H1 (cell line): ENCODE data around the gene CTIF. TPM values are rescaled to one million over a fixed set of nuclear protein-coding genes. Genes with fewer than 3 reads are reported as not detected.

Experiments
- CTCF ChIA-PET: fragments of 300-600 bp; sonication (Branson Sonifier 250); formaldehyde crosslinking; loops from one replicate; lab custom pipeline; 2021; ENCODE audit not compliant: partially characterized antibody; lab: Charles Lee
- POLR2A ChIA-PET: fragments of 300-600 bp; sonication (Branson Sonifier 250); formaldehyde crosslinking; loops from one replicate; lab custom pipeline; 2021; ENCODE audit warnings: inconsistent platforms; ENCODE audit not compliant: partially characterized antibody; lab: Charles Lee
- DNase-seq, 2 experiments: peaks; one replicate each; pipeline versions ENCODE4 v3.0.0 to v3.0.0-alpha.2; 2010 to 2022; ENCODE audit warnings: low spot score in 2 of 2, low read depth in 1 of 2, mixed read lengths in 1 of 2
- FAIRE-seq: peaks from 2 replicates; lab custom pipeline; 2011; peaks lifted over from hg19 to GRCh38; lab: Jason Lieb, UNC
- H2AFZ ChIP-seq: 2 replicates; pipeline ENCODE4 v1.8.1; 2012; ENCODE audit warnings: low read length, inconsistent platforms
- H2AK5ac ChIP-seq: 2 replicates; pipeline ENCODE4 v1.6.1; 2013; ENCODE audit warnings: low read depth, low read length
- H2BK120ac ChIP-seq: replicated peaks from 2 replicates; pipeline ENCODE3; 2013; ENCODE audit warnings: low read depth, low read length, inconsistent platforms
- H2BK12ac ChIP-seq: 2 replicates; pipeline ENCODE4 v1.6.1; 2013; ENCODE audit warnings: low read depth, low read length
- H2BK15ac ChIP-seq: 2 replicates; pipeline ENCODE4 v1.6.1; 2013; ENCODE audit warnings: low read length
- H2BK20ac ChIP-seq: 2 replicates; pipeline ENCODE4 v1.6.1; 2013; ENCODE audit warnings: low read length
- H2BK5ac ChIP-seq: 2 replicates; pipeline ENCODE4 v1.6.1; 2013; ENCODE audit warnings: low read depth, low read length
- H3K14ac ChIP-seq: 2 replicates; pipeline ENCODE4 v1.6.1; 2013; ENCODE audit warnings: inconsistent platforms; ENCODE audit not compliant: insufficient read length
- H3K18ac ChIP-seq: 2 replicates; pipeline ENCODE4 v1.6.1; 2013; ENCODE audit warnings: low read length; ENCODE audit errors: extremely low read depth
- H3K23ac ChIP-seq: 2 replicates; pipeline ENCODE4 v1.6.1; 2013; ENCODE audit warnings: inconsistent platforms; ENCODE audit not compliant: insufficient read length
- H3K23me2 ChIP-seq: 2 replicates; pipeline ENCODE4 v1.6.1; 2013; ENCODE audit warnings: low read depth, low read length
- H3K27ac ChIP-seq: 2 replicates; pipeline ENCODE4 v1.6.1; 2011; ENCODE audit warnings: low read depth, low read length, inconsistent platforms
- H3K27me3 ChIP-seq, 4 experiments: replicated peaks in 1 of 4; 1 replicate in 1 of 4; 2 replicates in 3 of 4; pipeline versions ENCODE4 v1.6.1 to v1.8.1; 2011 to 2013; ENCODE audit warnings: low read length in 3 of 4, mild to moderate bottlenecking in 3 of 4, inconsistent platforms in 2 of 4, mixed read lengths in 2 of 4, moderate library complexity in 1 of 4; ENCODE audit not compliant: control insufficient read depth in 3 of 4, insufficient read depth in 3 of 4; ENCODE audit errors: extremely low read depth in 1 of 4
- H3K36me3 ChIP-seq, 4 experiments: 2 replicates each; pipeline versions ENCODE4 v1.6.1 to v1.8.1; 2011 to 2013; ENCODE audit warnings: mild to moderate bottlenecking in 4 of 4, low read length in 3 of 4, moderate library complexity in 2 of 4, control low read depth in 1 of 4, inconsistent platforms in 1 of 4; ENCODE audit not compliant: insufficient read depth in 4 of 4, control insufficient read depth in 2 of 4
- H3K4ac ChIP-seq: replicated peaks from 2 replicates; pipeline ENCODE3; 2013; ENCODE audit warnings: low read length, low read depth, mixed read lengths, inconsistent platforms; ENCODE audit not compliant: insufficient read length
- H3K4me1 ChIP-seq, 4 experiments: replicated peaks in 1 of 4; 1 replicate in 1 of 4; 2 replicates in 3 of 4; pipeline versions ENCODE4 v1.6.1 to v1.8.1; 2011 to 2013; ENCODE audit warnings: low read length in 3 of 4, inconsistent platforms in 2 of 4, mixed read lengths in 1 of 4; ENCODE audit not compliant: insufficient read depth in 4 of 4, control insufficient read depth in 3 of 4
- H3K4me2 ChIP-seq, 2 experiments: 2 replicates each; pipeline versions ENCODE4 v1.6.1 to v1.8.1; 2011 to 2013; ENCODE audit warnings: low read depth in 2 of 2, low read length in 2 of 2, control low read depth in 1 of 2, inconsistent platforms in 1 of 2, mild to moderate bottlenecking in 1 of 2; ENCODE audit not compliant: insufficient read depth in 1 of 2
- H3K4me3 ChIP-seq, 4 experiments: fragments of 200-600, 300-600 bp in 1 of 4; sonication (generic), shearing (Covaris generic), sonication (Bioruptor Twin) in 1 of 4; 2 replicates each; pipeline versions ENCODE4 v1.5.1 to v1.8.1; 2011 to 2016; ENCODE audit warnings: low read length in 4 of 4, low read depth in 3 of 4, control low read depth in 2 of 4, inconsistent platforms in 2 of 4, mild to moderate bottlenecking in 2 of 4, mixed read lengths in 1 of 4, moderate library complexity in 1 of 4; ENCODE audit not compliant: insufficient read depth in 2 of 4; ENCODE audit errors: extremely low read depth in 1 of 4
- H3K56ac ChIP-seq: replicated peaks from 2 replicates; pipeline ENCODE3; 2013; ENCODE audit warnings: low read depth, mild to moderate bottlenecking, mixed read lengths, low read length, inconsistent platforms; ENCODE audit not compliant: insufficient read length
- H3K79me1 ChIP-seq: 2 replicates; pipeline ENCODE4 v1.6.1; 2013; ENCODE audit warnings: low read depth, low read length, control low read depth
- H3K79me2 ChIP-seq, 2 experiments: 2 replicates each; pipeline versions ENCODE4 v1.6.1 to v1.8.1; 2012 to 2013; ENCODE audit warnings: low read length in 2 of 2, mild to moderate bottlenecking in 2 of 2, inconsistent platforms in 1 of 2; ENCODE audit not compliant: insufficient read depth in 2 of 2, control insufficient read depth in 1 of 2
- H3K9ac ChIP-seq, 4 experiments: replicated peaks in 1 of 4; 1 replicate in 1 of 4; 2 replicates in 3 of 4; pipeline versions ENCODE4 v1.6.1 to v1.8.1; 2011 to 2013; ENCODE audit warnings: low read depth in 3 of 4, low read length in 3 of 4, control low read depth in 2 of 4, mild to moderate bottlenecking in 2 of 4, moderate library complexity in 2 of 4, inconsistent platforms in 1 of 4; ENCODE audit errors: extremely low read depth in 1 of 4
- H3K9me3 ChIP-seq, 2 experiments: 2 replicates each; pipeline versions ENCODE4 v1.6.1 to v1.8.1; 2012 to 2013; ENCODE audit warnings: mild to moderate bottlenecking in 2 of 2, moderate library complexity in 2 of 2, control low read depth in 1 of 2, inconsistent platforms in 1 of 2, low read depth in 1 of 2, low read length in 1 of 2, mixed read lengths in 1 of 2; ENCODE audit not compliant: insufficient read depth in 2 of 2
- H4K20me1 ChIP-seq, 2 experiments: replicated peaks in 1 of 2; 2 replicates each; pipeline versions ENCODE3 to v1.8.1; 2011 to 2013; ENCODE audit warnings: inconsistent platforms in 2 of 2, low read length in 2 of 2, mild to moderate bottlenecking in 1 of 2; ENCODE audit not compliant: insufficient read depth in 2 of 2, control insufficient read depth in 1 of 2
- H4K5ac ChIP-seq: 2 replicates; pipeline ENCODE4 v1.6.1; 2013; ENCODE audit warnings: low read length, low read depth, mixed read lengths, inconsistent platforms; ENCODE audit not compliant: insufficient read length
- H4K8ac ChIP-seq: 2 replicates; pipeline ENCODE4 v1.8.0; 2013; ENCODE audit warnings: mild to moderate bottlenecking, moderate library complexity, low read length, inconsistent platforms; ENCODE audit not compliant: insufficient read depth; ENCODE audit errors: extremely low read depth
- H4K91ac ChIP-seq: replicated peaks from 2 replicates; pipeline ENCODE3; 2013; ENCODE audit warnings: low read length, mixed read lengths, inconsistent platforms; ENCODE audit not compliant: insufficient read length
- ASH2L ChIP-seq: fragments of 200-600, 300-600 bp; sonication (generic); IDR thresholded peaks from one replicate; pipeline ENCODE4 v1.7.1; 2017; ENCODE audit warnings: low read length
- BACH1 ChIP-seq: IDR thresholded peaks from 2 replicates; pipeline ENCODE4 v1.6.1; 2012; ENCODE audit warnings: low read length, improper control_type of control experiment
- CEBPB ChIP-seq: IDR thresholded peaks from 2 replicates; pipeline ENCODE4 v1.6.1; 2012; ENCODE audit warnings: low read depth, low read length
- CHD2 ChIP-seq: IDR thresholded peaks from 2 replicates; pipeline ENCODE4 v1.6.1; 2012; ENCODE audit warnings: low read length, improper control_type of control experiment
- E2F6 ChIP-seq: IDR thresholded peaks from 2 replicates; pipeline ENCODE4 v1.6.1; 2012; ENCODE audit warnings: inconsistent platforms
- JUND ChIP-seq: IDR thresholded peaks from 2 replicates; pipeline ENCODE4 v1.6.1; 2011; ENCODE audit warnings: mild to moderate bottlenecking, improper control_type of control experiment, low read length
- KDM1A ChIP-seq: fragments of 200-600, 300-600 bp; sonication (generic); IDR thresholded peaks from 2 replicates; pipeline ENCODE4 v1.7.1; 2016; ENCODE audit warnings: mild to moderate bottlenecking, low read length, borderline replicate concordance
- NANOG ChIP-seq: IDR thresholded peaks from 2 replicates; pipeline ENCODE4 v1.6.1; 2011; ENCODE audit warnings: low read length, low read depth, mild to moderate bottlenecking, inconsistent platforms; ENCODE audit not compliant: insufficient read depth, poor library complexity, severe bottlenecking
- POLR2AphosphoS5 ChIP-seq: IDR thresholded peaks from 2 replicates; pipeline ENCODE4 v1.6.1; 2011; ENCODE audit warnings: low read depth, low read length
- RAD21 ChIP-seq, 2 experiments: IDR thresholded peaks in 1 of 2; conservative IDR thresholded peaks in 1 of 2; 2 replicates each; pipeline ENCODE4 v1.6.1; 2011; ENCODE audit warnings: low read depth in 2 of 2, low read length in 2 of 2, improper control_type of control experiment in 1 of 2, inconsistent platforms in 1 of 2, mild to moderate bottlenecking in 1 of 2, moderate library complexity in 1 of 2
- SAP30 ChIP-seq: fragments of 300-600 bp; sonication (generic); IDR thresholded peaks from 2 replicates; pipeline ENCODE4 v1.7.1; 2012; ENCODE audit warnings: low read length, moderate library complexity, mild to moderate bottlenecking, inconsistent platforms; ENCODE audit not compliant: insufficient read depth, insufficient replicate concordance
- SIX5 ChIP-seq: IDR thresholded peaks from 2 replicates; pipeline ENCODE4 v1.6.1; 2011; ENCODE audit warnings: mild to moderate bottlenecking, low read depth, low read length
- SP4 ChIP-seq: IDR thresholded peaks from 2 replicates; pipeline ENCODE4 v1.6.1; 2012; ENCODE audit warnings: low read length, inconsistent platforms
- TAF7 ChIP-seq: optimal IDR thresholded peaks from 2 replicates; pipeline ENCODE3; 2011; ENCODE audit warnings: low read depth, mild to moderate bottlenecking, inconsistent platforms, low read length, moderate library complexity, borderline replicate concordance
- WGBS, 2 experiments: shearing (Covaris generic) in 1 of 2; methylation state at CpG; one replicate each; pipeline versions ENCODE4 v1.1.6 to v1.1.7; 2013 to 2015; ENCODE audit warnings: low lambda C conversion rate in 2 of 2, mixed read lengths in 2 of 2, inconsistent platforms in 1 of 2, low coverage in 1 of 2, missing lambda C conversion rate in 1 of 2; ENCODE audit not compliant: insufficient replicate concordance in 2 of 2, insufficient coverage in 1 of 2, insufficient read length in 1 of 2; ENCODE audit errors: extremely low coverage in 1 of 2, missing lambda C conversion rate in 1 of 2; 5-methylcytosine and 5-hydroxymethylcytosine counted together
- polyA plus RNA-seq, 7 experiments: library from polyadenylated mRNA; depleted of rRNA in 3 of 7; stranded (reverse) in 5 of 7; unstranded in 2 of 7; fragments of >200 nt in 5 of 7; fragments of 200-250 nt in 2 of 7; gene quantifications; 1 replicate in 5 of 7; 2 replicates in 1 of 7; 4 replicates in 1 of 7; pipeline versions ENCODE4 v1.2.1 to v1.2.3, GENCODE V29; 2011 to 2013; ENCODE audit warnings: missing spikeins in 2 of 7, mixed read lengths in 2 of 7
- total RNA-seq: library from RNA; stranded (reverse); fragmentation: NEBNext Ultra II Directional; extraction: Animal tissue kit (Norgen Biotek cat#: 25700); gene quantifications from 2 replicates; pipeline ENCODE4 v1.2.1, GENCODE V29; 2021

The CTIF gene
- total and polyA plus RNA-seq, 2 of the 8 experiments (the other 6 are each of a cell fraction or from before 2014, with no cell fraction given): 9.0 to 17.8 TPM

- Histone ChIP-seq H2BK20ac (no peak overlapping the region), H3K18ac (no peak overlapping the region), H2BK12ac (no peak overlapping the region), H4K20me1 (peaks cover 0 to 4% of the 10 kb centered on the region in 2 experiments), H4K91ac (no peak overlapping the region), H2AFZ (no peak overlapping the region), H3K27me3 (no peaks in the 10 kb centered on the region), H4K8ac (no peak overlapping the region), H3K4me2 (no peak overlapping the region), H3K4me3 (no peak overlapping the region), H2AK5ac (no peak overlapping the region), H3K9me3 (no peaks in the 10 kb centered on the region), H2BK120ac (no peak overlapping the region), H3K4ac (no peak overlapping the region), H3K56ac (no peak overlapping the region), H3K14ac (no peak overlapping the region), H3K23me2 (no peaks in the 10 kb centered on the region), H3K79me2 (no peaks in the 10 kb centered on the region), H3K79me1 (no peaks in the 10 kb centered on the region), H4K5ac (no peak overlapping the region), H3K36me3 (peaks cover 0 to 4% (median 0%) of the 10 kb centered on the region in 4 experiments; a peak in 3 of 8 replicates), H3K9ac (no peak overlapping the region), H3K27ac (no peak overlapping the region), H2BK15ac (no peak overlapping the region), H3K4me1 (peaks cover 0 to 7% (median 1%) of the 10 kb centered on the region in 4 experiments; a peak in 2 of 7 replicates), H2BK5ac (no peak overlapping the region), H3K23ac (no peak overlapping the region)
- 85% methylated on average over 6 of the region's 6 CpGs; no CpG with 5 or more reads in 1 of the 2 experiments for whole genome bisulfite sequencing, 2 experiments
- CTCF ChIA-PET: interaction anchor here (0.7 to 1.9 kb wide), 4 partner anchors 13 to 645 kb away, joined by 3 to 5 read pairs (median 4); no protein-coding TSS in a partner anchor
- POLR2A ChIA-PET: no interaction called here
- FAIRE-seq: no peak
- DNase-seq: no peak
- TF ChIP-seq JUND (no peak), POLR2AphosphoS5 (no peak), TAF7 (no peak), NANOG (no peak), RAD21 (IDR thresholded peaks at IDR 0.05 in 1 of 2, conservative IDR thresholded peaks at IDR 0.05 in 1 of 2; ENCODE audit: low read depth in 2 of 2, low read length in 2 of 2) (no peak), SIX5 (no peak), BACH1 (no peak), CEBPB (no peak), CHD2 (no peak), SAP30 (no peak), E2F6 (no peak), ASH2L (no peak), SP4 (no peak), KDM1A (no peak)
Observed at GRCh38 chr18:48765053-48765452, 226.2 kb downstream of the CTIF start.
